WI38 (cell line): Measurements from ENCODE around the gene BOLL.

Experiments used
- H3K4me3 ChIP-seq: 2 replicates; pipeline ENCODE4 v1.5.1; 2011; ENCODE audit warnings: low read depth, mild to moderate bottlenecking, control low read depth, low read length
- CTCF ChIP-seq: IDR thresholded peaks from 2 replicates; pipeline ENCODE4 v1.5.1; 2012; ENCODE audit warnings: low read depth, mild to moderate bottlenecking, control low read depth, low read length

Gene BOLL

GRCh38 chr2:197813093-197813787 lies 28.1 kb upstream of the BOLL start:
- TF ChIP-seq CTCF = peak; percentile 69

DNA sequence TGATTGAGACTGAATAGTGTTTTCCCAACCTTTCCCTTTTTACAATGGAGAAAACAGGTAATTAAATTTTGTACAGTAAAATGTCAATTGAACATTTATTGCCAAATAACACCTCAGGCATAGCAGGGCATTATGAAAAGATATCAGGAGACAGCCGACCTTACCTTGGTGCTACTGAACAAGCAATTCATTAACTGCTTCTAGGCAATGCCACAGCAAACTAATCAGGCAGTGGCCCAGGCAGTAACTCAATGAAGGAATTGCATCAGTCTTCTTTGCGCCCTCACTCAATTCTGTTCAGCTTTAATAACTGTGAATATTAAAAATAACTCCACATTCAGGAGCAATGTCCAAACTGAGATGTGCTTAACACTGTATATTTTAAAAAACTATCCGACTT lies 25.4 kb upstream of the BOLL start:
- H3K4me3 ChIP-seq = no peak overlapping the region
- TF ChIP-seq CTCF = no peak

More at GRCh38 chr2:197813093-197813787, 28.1 kb upstream of the BOLL start:
- H3K4me3 ChIP-seq = no peak overlapping the region

DNA sequence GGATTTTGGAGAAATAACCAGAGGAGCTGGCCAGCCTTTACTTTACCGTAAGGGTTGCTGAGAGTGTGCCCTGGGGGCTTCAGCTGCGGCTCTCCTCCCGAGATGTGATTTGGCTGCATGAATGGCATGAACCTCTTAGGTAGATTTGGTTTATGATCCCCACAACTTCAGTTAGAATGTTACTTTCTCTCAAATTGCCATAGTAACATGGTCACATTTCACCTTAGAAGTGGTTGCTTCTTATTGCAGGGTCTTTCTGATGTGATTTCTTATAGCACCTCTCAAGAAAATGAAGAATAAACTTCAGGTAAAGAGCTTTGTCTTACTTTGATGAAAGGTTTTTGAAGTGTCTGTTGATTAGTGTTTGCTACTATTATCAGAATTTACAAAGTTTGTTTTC lies 24.9 kb upstream of the BOLL start:
- TF ChIP-seq CTCF = no peak
- H3K4me3 ChIP-seq = no peak overlapping the region

GRCh38 chr2:197809064-197809463 lies 23.9 kb upstream of the BOLL start:
- H3K4me3 ChIP-seq = no peak overlapping the region
- TF ChIP-seq CTCF = no peak

- TF ChIP-seq CTCF = no peak
- peak overlapping the region; percentile 61; the same call in 1 of the 2 replicates for H3K4me3 ChIP-seq
These were observed 20.9 kb upstream of the BOLL start for GRCh38 chr2:197805715-197806633.

GRCh38 chr2:197804758-197805714 lies 19.9 kb upstream of the BOLL start:
- no peak for TF ChIP-seq CTCF
- H3K4me3 ChIP-seq = peak overlapping the region; percentile 61
